ENCODE results near the gene UGT1A4. TPM values are rescaled to one million over a fixed set of nuclear protein-coding genes. Genes with fewer than 3 reads are reported as not detected.

UGT1A4 gene
- total and polyA plus RNA-seq, 2 donors (not counting 3 experiments of a cell fraction or from before 2014, with no cell fraction given), result not detected

- H3K79me2 ChIP-seq (ENCODE audit: control insufficient read depth, insufficient read depth, low read length), result no peaks in the 10 kb centered on the region
- H3K9me1 ChIP-seq (replicated peaks; ENCODE audit: control insufficient read depth, extremely low read depth, insufficient read depth, low read length), result no peaks in the 10 kb centered on the region
- H3K4me2 ChIP-seq (ENCODE audit: insufficient read depth, low read length), result no peak overlapping the region
- ChIA-PET POLR2A (no interaction called here), CTCF (no interaction called here)
- peak; percentile 24 for FAIRE-seq
- H3K36me3 ChIP-seq (ENCODE audit: control insufficient read depth in 2 of 2, extremely low read depth in 1 of 2, insufficient read depth in 2 of 2, low read length in 2 of 2), result no peaks in the 10 kb centered on the region
- dilution Hi-C loops (cut with MboI; ENCODE audit: extremely low pct_ligation_motif_present, low sequenced_read_pairs), result no loop called here
- H3K27me3 ChIP-seq (ENCODE audit: control insufficient read depth in 2 of 2, insufficient read depth in 2 of 2, low read length in 2 of 2), result no peaks in the 10 kb centered on the region
- H2AFZ ChIP-seq (ENCODE audit: low read depth, low read length), result no peak overlapping the region
- H3K4me1 ChIP-seq (ENCODE audit: control insufficient read depth, extremely low read depth, insufficient read depth, low read length), result no peaks in the 10 kb centered on the region
- no TSS peak for BruUV-seq (replicated peaks)
- no peak overlapping the region for H3K4me3 ChIP-seq (replicated peaks in 1 of 3; ENCODE audit: insufficient read depth in 1 of 3, low read depth in 1 of 3, low read length in 3 of 3)
- H3K9ac ChIP-seq (replicated peaks; ENCODE audit: extremely low read depth, insufficient read depth, low read length), result no peak overlapping the region
- no peak overlapping the region for H3K27ac ChIP-seq (ENCODE audit: insufficient read depth, low read depth, low read length)
- peak; percentile 72 for DNase-seq (ENCODE audit: low read depth, low spot score)
- no peak for TF ChIP-seq FOS (IDR thresholded peaks at IDR 0.05; ENCODE audit: borderline replicate concordance, insufficient read depth, low read length)
- TF ChIP-seq POLR2AphosphoS5 (IDR thresholded peaks at IDR 0.05; ENCODE audit: insufficient read depth, low read depth, low read length), result no peak
- no peak for TF ChIP-seq GATA2 (IDR thresholded peaks at IDR 0.05; ENCODE audit: insufficient read depth, insufficient read length, low read depth, low read length)
- TF ChIP-seq EZH2 (IDR thresholded peaks at IDR 0.05; ENCODE audit: borderline replicate concordance, low read depth, low read length, severe bottlenecking), result no peak
- no peak for TF ChIP-seq CTCF (IDR thresholded peaks at IDR 0.05; ENCODE audit: extremely low read depth in 1 of 2, insufficient read depth in 1 of 2, low read depth in 1 of 2, low read length in 2 of 2)
- TF ChIP-seq JUN (IDR thresholded peaks at IDR 0.05; ENCODE audit: borderline replicate concordance, insufficient read depth, insufficient read length, low read depth), result no peak
- no peak for TF ChIP-seq POLR2A (IDR thresholded peaks at IDR 0.05; ENCODE audit: low read depth, low read length)
- TF ChIP-seq MAX (IDR thresholded peaks at IDR 0.05; ENCODE audit: insufficient read depth, insufficient read length), result no peak
- no peak for TF ChIP-seq MYC (IDR thresholded peaks at IDR 0.05; ENCODE audit: low read depth, low read length)
- H3K9me3 ChIP-seq (replicated peaks; ENCODE audit: control insufficient read depth, insufficient read depth, low read length), result no peaks in the 10 kb centered on the region
- no peaks in the 10 kb centered on the region for H4K20me1 ChIP-seq (replicated peaks; ENCODE audit: control insufficient read depth, extremely low read depth, insufficient read depth, low read length)
- intact Hi-C loops (cut with micrococcal nuclease), result no loop called here
These were observed 39.3 kb upstream of the UGT1A4 start for GRCh38 chr2:233679196-233679595.

Measured in endothelial cell of umbilical vein (primary cell).